ENCODE measurements around the gene ANKRD31. TPM values are rescaled to one million over a fixed set of nuclear protein-coding genes. Genes with fewer than 3 reads are reported as not detected.
"Not testable (repeated sequence)": the region's sequence is repeated elsewhere in the genome, so short reads cannot be mapped to it uniquely, and the experiment has no call there.

ANKRD31 gene
- 0.14 and 0.17 TPM in 2 replicates for total RNA-seq (2014; rRNA removed; shearing (Covaris generic))
- polyA plus RNA-seq (2014; cell fraction: nucleus; rRNA removed), result not detected in 2 replicates

- DNase-seq (ENCODE audit: extremely low read depth, low read depth), result peak; percentile 78
Observed at GRCh38 chr5:75236322-75237316, at the start of gene ANKRD31. Gene ANKRD31, minus strand, starts transcription at chr5:75236878. Its CDS starts 192 bp downstream, at chr5:75236686.

GRCh38 chr5:75286211-75286773 is 49.6 kb upstream of the ANKRD31 start:
- DNase-seq (ENCODE audit: extremely low read depth, low read depth), result no peak

GRCh38 chr5:75282581-75282980 is 45.9 kb upstream of the ANKRD31 start:
- no peak for DNase-seq (ENCODE audit: extremely low read depth, low read depth)

GRCh38 chr5:75281716-75282465 is 45.2 kb upstream of the ANKRD31 start:
- DNase-seq (ENCODE audit: extremely low read depth, low read depth), result no peak

GRCh38 chr5:75279321-75279720 is 42.6 kb upstream of the ANKRD31 start:
- DNase-seq (ENCODE audit: extremely low read depth, low read depth), result no peak

GRCh38 chr5:75277463-75277862 is 40.8 kb upstream of the ANKRD31 start:
- DNase-seq (ENCODE audit: extremely low read depth, low read depth), result no peak

GRCh38 chr5:75275756-75276155 is 39.1 kb upstream of the ANKRD31 start:
- no peak for DNase-seq (ENCODE audit: extremely low read depth, low read depth)

DNA sequence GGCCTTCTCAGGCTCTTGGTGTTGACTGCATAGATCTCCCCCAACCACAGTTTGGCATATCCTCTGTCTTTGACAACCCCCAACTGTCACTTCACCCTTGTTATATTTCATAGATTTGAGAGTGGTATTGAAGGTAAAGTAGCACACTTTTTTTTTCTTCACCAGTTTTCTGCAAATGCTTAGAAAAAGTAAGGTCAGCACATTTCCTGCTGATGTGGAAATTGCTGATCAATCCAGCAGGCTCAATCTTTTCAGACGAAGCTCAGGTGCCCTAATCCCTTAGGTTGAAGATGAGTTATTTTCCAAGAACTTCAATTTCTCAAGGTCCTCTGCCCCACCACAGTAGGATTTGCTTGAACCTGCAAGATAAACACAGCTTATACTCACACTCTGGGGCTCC is 38.5 kb upstream of the ANKRD31 start:
- no peak for DNase-seq (ENCODE audit: extremely low read depth, low read depth)

- DNase-seq (ENCODE audit: extremely low read depth, low read depth), result no peak
Observed at GRCh38 chr5:75274486-75274885, 37.8 kb upstream of the ANKRD31 start.

GRCh38 chr5:75270605-75271004 is 33.9 kb upstream of the ANKRD31 start:
- DNase-seq (ENCODE audit: extremely low read depth, low read depth), result not testable (repeated sequence)

DNA sequence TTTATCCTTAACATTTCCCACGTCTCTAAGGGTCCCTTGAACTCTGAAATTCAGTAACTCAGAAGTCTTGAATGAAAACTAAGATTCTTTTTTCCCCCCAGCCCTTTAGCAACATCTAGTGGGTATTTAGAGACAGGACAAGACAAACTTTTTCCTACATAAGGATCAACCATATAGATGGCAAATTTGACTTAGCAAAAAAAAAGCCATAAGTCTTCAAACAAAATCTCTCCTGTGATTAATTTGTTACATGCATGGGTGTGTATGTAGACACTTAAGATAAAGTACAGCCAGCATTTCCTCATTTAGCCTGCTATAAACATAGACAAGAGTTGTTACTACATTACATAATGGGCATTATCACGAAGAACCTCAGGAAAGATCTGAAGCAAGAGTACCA is 29.1 kb upstream of the ANKRD31 start:
- peak; percentile 39 for DNase-seq (ENCODE audit: extremely low read depth, low read depth)

DNA sequence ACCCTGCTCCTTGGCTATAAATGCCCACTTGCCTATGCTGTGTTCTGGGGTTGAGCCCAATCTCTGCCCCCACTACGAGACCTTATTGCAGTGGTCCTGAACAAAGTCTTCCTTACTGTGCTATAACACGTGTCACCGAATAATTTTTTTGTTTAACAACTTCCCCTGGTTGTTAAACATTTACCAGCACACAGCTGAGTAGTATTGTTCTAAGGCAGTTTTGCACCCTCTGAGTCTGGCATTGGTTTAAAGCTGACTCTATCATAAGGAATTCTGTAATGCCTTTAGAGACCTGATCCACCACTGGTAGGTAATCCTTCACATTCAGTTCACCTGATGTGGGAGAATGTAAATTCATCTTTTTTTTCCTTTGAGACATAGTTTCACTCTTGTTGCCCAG is 25.6 kb upstream of the ANKRD31 start:
- DNase-seq (ENCODE audit: extremely low read depth, low read depth), result no peak

- DNase-seq (ENCODE audit: extremely low read depth, low read depth), result no peak
Observed at GRCh38 chr5:75260708-75261107, 24.0 kb upstream of the ANKRD31 start.

GRCh38 chr5:75250452-75250851 is 13.8 kb upstream of the ANKRD31 start:
- DNase-seq (ENCODE audit: extremely low read depth, low read depth), result not testable (repeated sequence)

DNA sequence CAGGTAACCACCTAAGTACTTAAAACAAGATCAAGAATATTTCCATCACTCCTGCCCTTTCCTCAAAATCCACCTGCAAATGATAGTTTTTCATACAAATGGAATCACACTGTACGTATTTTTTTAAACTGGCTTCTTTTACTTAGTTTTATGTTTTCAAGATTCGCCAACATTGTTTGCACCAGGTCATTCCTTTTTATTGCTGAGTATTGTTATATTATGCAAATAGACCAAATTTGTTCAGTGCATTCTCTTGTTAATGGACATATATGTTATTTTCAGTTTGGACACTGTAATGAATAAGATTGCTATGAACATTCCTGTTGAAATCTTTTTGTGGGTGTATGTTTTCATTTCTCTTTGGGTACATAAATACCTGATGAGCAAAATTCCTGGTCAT is 8.3 kb upstream of the ANKRD31 start:
- DNase-seq (ENCODE audit: extremely low read depth, low read depth), result no peak

GRCh38 chr5:75243510-75243909 is 6.8 kb upstream of the ANKRD31 start:
- no peak for DNase-seq (ENCODE audit: extremely low read depth, low read depth)

DNA sequence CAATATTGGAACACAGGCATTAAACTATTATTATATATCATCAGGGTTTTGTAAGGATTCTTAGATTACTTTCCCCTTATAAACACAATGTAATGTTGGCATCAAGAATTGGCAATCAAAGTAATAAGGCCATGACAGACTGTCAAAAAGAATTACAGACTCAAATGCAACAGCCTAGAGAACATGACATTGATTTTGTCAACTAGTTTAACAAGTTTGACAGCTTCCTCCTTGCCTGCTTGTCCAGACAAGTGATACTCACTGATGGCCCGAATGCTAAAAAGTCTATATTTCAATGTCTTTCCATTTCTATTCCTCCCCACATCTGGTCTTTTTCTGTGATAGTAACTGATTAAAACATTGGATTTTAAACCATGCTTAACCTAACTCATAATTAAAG is 6.4 kb upstream of the ANKRD31 start:
- DNase-seq (ENCODE audit: extremely low read depth, low read depth), result no peak

DNA sequence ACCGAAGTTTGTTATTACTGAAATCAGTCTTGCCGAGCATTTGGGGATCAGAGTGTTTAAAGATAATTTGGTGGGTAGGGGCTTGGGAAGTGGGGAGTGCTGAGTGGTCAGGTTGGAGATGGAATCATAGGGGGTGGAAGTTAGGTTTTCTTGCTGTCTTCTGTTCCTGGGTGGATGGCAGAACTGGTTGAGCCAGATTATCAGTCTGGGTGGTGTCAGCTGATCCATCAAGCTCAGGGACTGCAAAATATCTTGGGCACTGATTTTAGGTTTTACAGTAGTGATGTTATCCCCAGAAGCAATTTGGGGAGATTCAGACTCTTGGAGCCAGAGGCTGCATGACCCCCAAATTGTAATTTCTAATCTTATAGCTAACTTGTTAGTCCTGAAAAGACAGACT is 5.4 kb upstream of the ANKRD31 start:
- no peak for DNase-seq (ENCODE audit: extremely low read depth, low read depth)

DNA sequence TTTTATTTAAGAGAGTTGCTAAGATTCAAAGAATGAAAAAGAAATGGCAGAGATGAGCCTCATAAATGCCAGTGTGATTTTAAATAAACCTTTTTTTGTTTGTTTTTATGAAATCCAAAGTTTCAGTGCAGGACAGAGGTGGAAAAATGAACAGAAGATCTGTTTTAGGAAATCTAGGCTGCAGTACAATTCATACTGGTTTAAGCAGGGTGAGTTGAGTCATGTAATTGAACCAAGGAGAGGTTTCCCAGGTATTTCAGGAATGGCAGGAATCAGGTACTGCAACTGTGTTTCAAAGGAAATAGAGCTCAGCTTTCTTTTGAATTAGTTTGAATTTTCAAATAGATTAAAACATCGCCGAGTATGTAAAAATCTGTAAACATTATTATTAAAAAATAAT is 3.0 kb upstream of the ANKRD31 start:
- DNase-seq (ENCODE audit: extremely low read depth, low read depth), result no peak

DNA sequence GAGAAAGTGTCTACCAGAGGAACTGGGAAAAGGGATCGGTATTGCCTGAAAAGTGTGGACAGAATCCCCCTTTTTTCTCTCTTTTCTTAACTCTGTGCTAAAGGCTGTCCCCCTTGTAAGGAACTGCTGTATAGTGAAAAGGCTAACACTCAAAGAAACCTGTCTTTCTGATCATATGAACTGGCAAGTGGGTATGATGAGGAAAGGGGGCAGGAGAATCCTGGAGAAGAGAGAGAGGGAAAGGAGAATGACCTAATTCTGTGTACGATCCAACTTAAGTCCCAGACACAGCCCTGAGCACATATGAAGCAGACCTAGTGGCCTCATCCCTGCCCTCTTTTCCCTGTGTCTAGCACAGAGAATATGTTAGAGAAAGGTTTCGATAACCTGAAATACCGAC is 967 bp downstream of the ANKRD31 start:
- DNase-seq (ENCODE audit: extremely low read depth, low read depth), result no peak

GRCh38 chr5:75234251-75234650 is 2.4 kb downstream of the ANKRD31 start:
- no peak for DNase-seq (ENCODE audit: extremely low read depth, low read depth)
